Mucosa of stomach (tissue), 1 donor: Measurements from ENCODE around the gene ZC3H6.

Source experiments
- H3K27me3 ChIP-seq: one replicate; pipeline ENCODE4 v1.7.0; 2013; ENCODE audit warnings: mild to moderate bottlenecking, low read length; ENCODE audit not compliant: control insufficient read depth, insufficient read depth
- H3K36me3 ChIP-seq: one replicate; pipeline ENCODE4 v1.7.0; 2013; ENCODE audit warnings: low read length; ENCODE audit not compliant: control insufficient read depth, insufficient read depth
- H3K4me1 ChIP-seq: one replicate; pipeline ENCODE4 v1.7.0; 2013; ENCODE audit warnings: mild to moderate bottlenecking, low read length; ENCODE audit not compliant: control insufficient read depth, insufficient read depth
- H3K4me3 ChIP-seq: one replicate; pipeline ENCODE4 v1.7.0; 2013; ENCODE audit warnings: low read length
- H3K9ac ChIP-seq: one replicate; pipeline ENCODE4 v1.7.0; 2013; ENCODE audit warnings: mild to moderate bottlenecking, low read length, moderate library complexity
- H3K9me3 ChIP-seq: one replicate; pipeline ENCODE4 v1.7.0; 2013; ENCODE audit warnings: mild to moderate bottlenecking, low read length, moderate library complexity; ENCODE audit not compliant: control insufficient read depth
- donor health status: Pancreatic carcinoma.

The ZC3H6 gene

DNA sequence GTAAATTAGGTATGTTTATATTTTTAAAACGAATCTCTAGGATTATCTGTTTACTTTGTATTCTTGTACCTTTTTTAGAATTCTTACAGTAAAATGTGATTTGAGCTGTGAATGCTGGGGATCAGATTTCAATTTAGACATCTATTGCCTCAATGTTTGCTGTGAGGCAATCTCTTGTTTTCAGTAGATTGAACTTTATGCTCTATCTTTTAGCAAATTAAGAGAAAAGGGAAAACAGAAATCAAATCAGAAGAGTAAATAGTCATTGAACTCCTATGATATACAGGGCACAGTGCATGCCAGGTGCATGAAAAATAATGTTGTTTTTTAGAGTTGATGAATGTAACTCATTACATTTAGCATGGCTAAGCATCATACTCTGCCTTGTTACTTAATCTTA lies 39.5 kb downstream of the ZC3H6 start:
- H3K36me3 ChIP-seq: no peaks in the 10 kb centered on the region
- H3K9me3 ChIP-seq: no peaks in the 10 kb centered on the region
- no peak overlapping the region for H3K4me3 ChIP-seq
- no peak overlapping the region for H3K9ac ChIP-seq
- H3K4me1 ChIP-seq: no peaks in the 10 kb centered on the region
- no peaks in the 10 kb centered on the region for H3K27me3 ChIP-seq

DNA sequence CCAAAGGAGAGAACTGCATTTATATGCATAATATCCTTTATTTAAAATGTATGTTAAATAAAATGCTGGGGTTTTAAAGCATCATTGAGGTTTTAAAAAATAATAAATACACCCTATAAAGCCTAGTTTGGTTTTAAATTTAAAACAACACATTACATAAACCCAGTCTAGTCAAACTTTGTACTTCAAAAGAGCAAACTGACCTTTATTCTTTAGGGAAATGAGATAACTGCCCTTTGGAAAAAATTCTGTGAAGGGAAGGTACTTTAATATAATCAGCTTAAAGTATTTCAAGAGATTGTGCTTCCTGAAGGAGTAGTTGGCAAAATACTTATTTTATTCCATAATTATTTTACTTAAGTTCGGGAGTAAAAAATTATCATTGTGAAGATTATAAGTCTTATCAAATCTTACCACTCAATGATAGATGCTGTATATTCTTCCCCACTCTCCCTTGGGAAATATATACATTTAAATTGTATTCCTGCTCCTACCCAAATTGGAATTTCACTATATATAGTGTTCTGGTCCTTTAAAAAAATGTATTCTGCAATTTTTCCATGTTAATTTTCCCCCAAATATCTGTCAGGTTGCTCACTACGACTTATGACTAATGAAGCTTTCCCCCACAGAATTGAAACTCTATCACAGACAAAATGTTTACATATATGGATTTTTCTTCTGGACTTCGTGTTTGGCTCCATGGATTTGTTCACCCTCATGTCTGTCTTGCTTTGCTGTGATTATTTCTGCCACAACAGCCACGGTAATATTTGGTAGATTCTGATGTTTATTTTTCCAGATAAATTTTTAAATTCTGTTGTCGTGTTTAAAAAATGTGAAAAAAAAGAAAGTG lies 42.1 kb downstream of the ZC3H6 start:
- H3K9me3 ChIP-seq: no peaks in the 10 kb centered on the region
- no peak overlapping the region for H3K4me3 ChIP-seq
- no peaks in the 10 kb centered on the region for H3K27me3 ChIP-seq
- H3K9ac ChIP-seq: no peak overlapping the region
- no peaks in the 10 kb centered on the region for H3K36me3 ChIP-seq
- no peaks in the 10 kb centered on the region for H3K4me1 ChIP-seq

DNA sequence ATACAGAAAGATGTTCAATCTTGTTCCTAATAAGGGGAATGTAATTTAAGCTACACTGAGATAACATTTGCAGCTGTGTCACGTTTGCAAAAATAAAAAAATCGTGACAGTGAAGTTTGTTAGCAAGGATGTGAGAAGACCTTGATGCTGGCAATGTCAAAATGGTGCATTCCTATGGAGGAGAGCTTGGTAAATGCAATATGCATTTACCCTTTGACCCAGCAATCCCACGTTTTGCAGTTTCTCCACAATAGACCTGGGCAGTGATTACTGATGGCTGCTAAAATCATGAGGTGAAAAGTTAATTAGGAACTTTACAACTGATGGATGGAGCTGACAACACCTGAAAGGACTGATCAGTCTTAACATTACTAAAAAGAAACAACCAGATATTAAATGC lies 43.1 kb downstream of the ZC3H6 start:
- H3K4me3 ChIP-seq: no peak overlapping the region
- no peaks in the 10 kb centered on the region for H3K9me3 ChIP-seq
- H3K27me3 ChIP-seq: no peaks in the 10 kb centered on the region
- no peaks in the 10 kb centered on the region for H3K4me1 ChIP-seq
- H3K9ac ChIP-seq: no peak overlapping the region
- H3K36me3 ChIP-seq: no peaks in the 10 kb centered on the region

DNA sequence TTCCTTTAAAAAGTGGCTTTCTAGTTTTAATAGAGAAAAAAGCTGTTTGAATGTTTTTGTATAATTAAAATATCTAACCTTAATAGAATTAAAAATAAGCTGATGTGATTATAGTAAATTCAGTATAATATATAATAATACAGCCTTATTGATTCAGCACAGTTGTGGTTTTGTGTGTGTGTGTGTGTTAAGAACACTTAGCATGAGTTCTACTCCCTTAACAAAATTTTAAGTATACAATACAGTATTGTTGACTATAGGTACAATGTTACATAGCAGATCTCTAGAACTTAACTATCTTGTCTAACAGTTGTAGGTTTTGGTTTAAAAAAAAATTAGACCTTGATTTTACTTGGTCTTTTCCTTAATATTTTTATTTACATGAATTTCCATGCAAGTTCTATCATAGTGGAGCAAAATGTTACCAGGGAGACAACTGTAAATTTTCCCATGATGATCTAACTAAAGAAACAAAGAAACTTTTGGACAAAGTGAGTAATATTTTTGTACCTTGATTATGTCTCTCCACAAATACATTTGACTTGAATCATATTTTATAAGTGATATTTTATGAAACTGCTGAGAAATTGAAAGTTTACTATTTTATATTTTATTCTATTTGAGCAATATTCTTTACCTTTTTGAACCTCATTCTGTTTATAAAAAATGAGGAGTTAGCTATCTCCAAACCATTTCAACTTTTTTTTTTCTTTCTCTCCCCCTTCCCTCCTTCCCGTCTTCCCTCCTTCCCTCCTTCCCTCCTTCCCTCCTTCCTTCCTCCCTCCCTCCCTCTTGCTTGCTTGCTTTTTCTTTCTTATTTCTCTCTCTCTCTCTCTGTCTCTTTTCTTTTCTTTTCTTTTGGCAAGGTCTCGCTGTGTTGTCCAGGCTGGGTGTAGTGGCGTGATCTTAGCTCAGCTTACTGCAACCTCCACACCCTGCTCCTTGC lies 46.3 kb downstream of the ZC3H6 start:
- no peaks in the 10 kb centered on the region for H3K36me3 ChIP-seq
- H3K9ac ChIP-seq: no peak overlapping the region
- H3K27me3 ChIP-seq: no peaks in the 10 kb centered on the region
- H3K4me3 ChIP-seq: no peak overlapping the region
- H3K4me1 ChIP-seq: no peaks in the 10 kb centered on the region
- H3K9me3 ChIP-seq: no peaks in the 10 kb centered on the region

DNA sequence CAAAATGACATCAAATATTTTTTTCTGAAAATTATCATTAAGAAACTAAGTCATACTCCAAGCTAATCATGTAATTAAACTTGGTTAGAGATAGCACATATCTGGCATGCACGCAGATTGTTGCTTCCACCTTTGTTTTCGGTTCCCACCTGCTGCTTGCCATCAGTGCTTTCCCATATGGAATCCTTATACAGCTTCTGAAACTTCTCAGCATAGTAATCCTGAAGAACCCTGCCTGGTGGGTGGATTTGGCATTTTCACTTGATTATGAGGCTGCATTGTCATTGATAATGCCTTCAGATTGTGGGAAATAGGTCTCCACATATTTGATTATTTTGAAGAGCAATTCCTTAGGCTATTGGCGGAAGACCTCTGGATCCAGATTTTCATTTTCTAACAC lies 47.5 kb downstream of the ZC3H6 start:
- Histone ChIP-seq H3K27me3 (no peaks in the 10 kb centered on the region), H3K4me1 (no peaks in the 10 kb centered on the region), H3K9me3 (no peaks in the 10 kb centered on the region), H3K9ac (no peak overlapping the region), H3K4me3 (no peak overlapping the region), H3K36me3 (no peaks in the 10 kb centered on the region)

DNA sequence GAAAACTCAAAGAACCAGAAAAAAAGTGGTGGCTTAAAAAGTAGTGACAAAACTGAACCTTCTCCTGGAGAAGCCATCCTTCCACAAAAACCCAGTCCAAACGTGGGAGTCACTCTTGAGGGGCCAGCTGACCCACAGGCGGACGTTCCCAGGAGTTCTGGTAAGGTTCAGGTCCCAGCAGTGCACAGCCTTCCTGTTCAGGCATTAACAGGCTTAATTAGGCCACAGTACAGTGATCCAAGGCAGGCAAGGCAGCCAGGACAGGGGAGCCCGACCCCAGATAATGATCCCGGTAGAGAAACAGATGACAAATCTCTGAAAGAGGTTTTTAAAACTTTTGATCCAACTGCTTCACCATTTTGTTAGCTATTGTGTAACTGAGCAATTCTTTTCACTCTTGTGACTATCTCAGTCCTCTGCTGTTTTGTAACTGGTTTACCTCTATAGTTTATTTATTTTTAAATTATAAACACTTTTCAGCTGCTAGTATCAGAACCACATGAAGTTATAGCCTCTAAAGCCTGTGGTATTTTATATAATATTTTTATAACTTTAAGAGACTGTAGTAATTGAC lies 56.8 kb downstream of the ZC3H6 start:
- Histone ChIP-seq H3K36me3 (no peaks in the 10 kb centered on the region), H3K4me3 (no peak overlapping the region), H3K9me3 (no peaks in the 10 kb centered on the region), H3K4me1 (no peaks in the 10 kb centered on the region), H3K9ac (no peak overlapping the region), H3K27me3 (no peaks in the 10 kb centered on the region)

DNA sequence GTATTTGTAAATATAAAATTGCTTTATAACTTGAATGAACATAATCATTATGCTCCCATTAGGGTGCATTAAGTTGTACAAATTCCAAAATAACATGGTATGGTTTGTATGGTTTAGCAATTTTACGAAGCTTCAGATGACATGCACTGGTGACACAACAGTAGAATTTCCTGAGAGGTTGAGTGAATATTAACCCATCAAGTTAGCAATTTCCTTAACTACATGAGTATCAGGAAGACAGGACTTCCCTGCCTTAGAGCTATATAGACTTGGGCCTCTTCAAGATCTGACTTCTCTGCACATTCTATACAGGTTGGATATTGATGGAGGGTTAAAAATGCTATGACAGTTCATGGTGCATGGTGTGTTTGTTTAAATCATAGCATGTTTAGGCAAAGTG lies 60.2 kb downstream of the ZC3H6 start:
- H3K9ac ChIP-seq: no peak overlapping the region
- no peaks in the 10 kb centered on the region for H3K36me3 ChIP-seq
- H3K4me1 ChIP-seq: peaks cover 5% of the 10 kb centered on the region
- no peaks in the 10 kb centered on the region for H3K9me3 ChIP-seq
- no peak overlapping the region for H3K4me3 ChIP-seq
- no peaks in the 10 kb centered on the region for H3K27me3 ChIP-seq

DNA sequence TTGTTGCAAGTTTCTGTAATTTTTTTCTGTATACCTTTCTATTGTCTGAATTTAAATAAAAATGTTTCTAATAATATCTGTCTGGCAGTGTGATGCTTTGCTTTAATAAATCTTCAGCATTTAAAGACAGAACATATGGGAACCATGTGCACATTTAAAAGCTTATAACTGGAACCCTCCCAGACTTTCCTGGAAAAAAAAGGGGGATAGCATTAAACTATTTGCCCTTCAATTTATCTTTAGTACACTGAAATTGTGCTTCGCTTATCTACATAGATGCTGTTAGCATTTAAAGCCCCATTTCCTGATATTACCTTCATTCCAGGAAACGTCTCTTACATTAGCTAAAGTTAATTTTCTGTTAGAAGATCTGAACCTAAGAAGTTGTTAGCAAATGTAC lies 64.6 kb downstream of the ZC3H6 start:
- H3K36me3 ChIP-seq: no peaks in the 10 kb centered on the region
- H3K9me3 ChIP-seq: no peaks in the 10 kb centered on the region
- peaks cover 5% of the 10 kb centered on the region for H3K27me3 ChIP-seq
- no peak overlapping the region for H3K9ac ChIP-seq
- peaks cover 5% of the 10 kb centered on the region for H3K4me1 ChIP-seq
- H3K4me3 ChIP-seq: no peak overlapping the region

DNA sequence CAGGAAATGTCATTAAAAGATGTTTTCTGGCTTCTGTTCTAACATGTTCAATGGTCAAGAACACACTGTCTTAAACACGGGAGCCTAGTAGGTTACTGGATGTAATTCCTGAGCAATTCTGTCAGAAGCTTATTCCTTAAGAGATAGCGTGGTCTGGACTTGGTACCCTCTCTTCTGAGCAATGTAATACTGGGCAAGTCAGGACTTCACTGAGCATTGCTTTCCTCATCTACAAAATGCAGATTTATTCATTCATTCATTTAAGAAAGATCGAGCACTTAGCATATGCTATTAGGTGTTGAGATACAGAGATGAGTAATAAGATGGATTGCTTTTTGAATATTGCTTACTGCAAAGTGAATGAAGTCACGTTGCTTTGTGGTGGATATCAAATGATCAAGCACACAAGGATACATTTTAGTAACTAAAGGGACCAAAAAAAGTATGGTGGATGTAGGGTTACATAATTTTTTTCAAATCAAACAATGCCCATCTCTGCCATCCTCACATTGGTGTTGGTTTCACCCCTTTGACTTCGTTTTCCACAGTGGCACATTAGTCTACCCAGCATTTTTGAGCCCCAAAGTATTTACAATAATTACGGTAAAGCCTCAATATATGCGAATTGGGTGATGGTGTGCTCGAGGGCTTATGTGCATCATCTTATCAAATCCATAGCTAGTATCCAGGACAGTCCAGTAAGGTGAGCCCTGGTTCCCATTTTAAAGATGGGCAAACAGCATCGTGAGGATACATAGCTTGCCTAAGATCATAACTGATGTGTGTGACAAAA lies 65.3 kb downstream of the ZC3H6 start:
- no peaks in the 10 kb centered on the region for H3K9me3 ChIP-seq
- H3K27me3 ChIP-seq: peaks cover 5% of the 10 kb centered on the region
- no peaks in the 10 kb centered on the region for H3K36me3 ChIP-seq
- peaks cover 5% of the 10 kb centered on the region for H3K4me1 ChIP-seq
- no peak overlapping the region for H3K9ac ChIP-seq
- H3K4me3 ChIP-seq: no peak overlapping the region

DNA sequence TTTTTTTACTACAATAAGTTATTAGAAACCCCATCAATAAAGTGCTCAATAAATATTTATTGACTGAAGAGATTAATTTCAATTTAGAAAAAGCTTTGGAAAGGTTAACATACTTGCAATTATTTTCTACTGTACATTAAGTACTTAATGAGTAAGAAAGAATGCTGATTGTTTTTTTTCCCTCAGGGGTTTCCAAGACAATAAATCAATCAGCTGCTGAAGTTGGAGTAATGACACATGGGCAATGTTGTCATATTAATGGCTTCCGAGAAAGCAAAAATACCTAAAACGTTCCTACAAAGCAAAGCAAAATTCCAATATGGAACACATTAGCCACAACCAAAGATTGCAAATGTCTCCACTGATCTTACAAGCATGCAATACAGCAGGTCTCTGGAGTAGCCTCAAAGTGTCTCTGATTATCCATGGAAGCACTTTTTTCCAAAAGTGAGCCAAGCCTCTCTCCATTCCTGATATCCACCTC lies 66.7 kb downstream of the ZC3H6 start:
- H3K4me1 ChIP-seq: peaks cover 5% of the 10 kb centered on the region
- H3K9me3 ChIP-seq: no peaks in the 10 kb centered on the region
- H3K9ac ChIP-seq: no peak overlapping the region
- peaks cover 5% of the 10 kb centered on the region for H3K27me3 ChIP-seq
- no peak overlapping the region for H3K4me3 ChIP-seq
- H3K36me3 ChIP-seq: no peaks in the 10 kb centered on the region

DNA sequence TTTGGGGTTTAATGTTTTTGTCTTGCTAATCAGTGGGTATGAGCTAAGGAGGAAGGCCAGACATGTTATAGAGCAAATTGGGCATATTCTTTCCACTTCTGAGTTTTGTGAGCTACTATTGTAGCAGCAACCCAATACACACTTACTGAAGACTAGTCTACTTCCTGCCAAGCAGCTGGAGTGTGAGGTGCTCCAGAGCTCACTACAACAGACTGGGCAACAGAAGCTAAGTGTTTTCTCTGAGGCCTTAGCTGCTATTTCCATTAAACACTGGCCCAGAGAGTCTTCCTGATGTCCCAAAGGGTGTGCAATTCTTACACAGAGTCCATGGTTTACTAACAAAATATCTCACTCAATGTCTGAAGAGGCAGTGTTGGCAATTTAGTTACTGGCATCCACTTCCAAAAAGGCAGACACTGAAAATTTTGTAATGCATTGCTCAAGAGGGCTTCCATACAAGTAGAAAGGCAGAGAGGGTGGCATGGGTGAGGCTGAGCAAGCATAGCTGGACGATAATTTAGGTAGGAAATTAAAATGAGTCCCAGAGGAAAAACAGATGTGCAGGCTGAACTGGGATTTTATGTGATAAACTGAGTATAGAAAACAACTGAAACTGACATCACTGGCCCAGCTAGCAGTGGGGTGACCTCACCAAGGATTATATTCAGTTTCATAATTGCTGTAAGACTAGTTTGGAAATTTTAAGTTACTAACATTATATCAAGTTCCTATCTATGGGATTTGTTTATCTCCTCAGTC lies 68.6 kb downstream of the ZC3H6 start:
- Histone ChIP-seq H3K27me3 (peaks cover 5% of the 10 kb centered on the region), H3K36me3 (no peaks in the 10 kb centered on the region), H3K4me1 (peaks cover 5% of the 10 kb centered on the region), H3K9ac (no peak overlapping the region), H3K4me3 (no peak overlapping the region), H3K9me3 (no peaks in the 10 kb centered on the region)
